ENCODE measurements around the gene KLHL29. TPM values are rescaled to one million over a fixed set of nuclear protein-coding genes. Genes with fewer than 3 reads are reported as not detected.

The KLHL29 gene
- total RNA-seq, 2 donors from 2014 or later, result 1.0 to 2.4 TPM

DNA sequence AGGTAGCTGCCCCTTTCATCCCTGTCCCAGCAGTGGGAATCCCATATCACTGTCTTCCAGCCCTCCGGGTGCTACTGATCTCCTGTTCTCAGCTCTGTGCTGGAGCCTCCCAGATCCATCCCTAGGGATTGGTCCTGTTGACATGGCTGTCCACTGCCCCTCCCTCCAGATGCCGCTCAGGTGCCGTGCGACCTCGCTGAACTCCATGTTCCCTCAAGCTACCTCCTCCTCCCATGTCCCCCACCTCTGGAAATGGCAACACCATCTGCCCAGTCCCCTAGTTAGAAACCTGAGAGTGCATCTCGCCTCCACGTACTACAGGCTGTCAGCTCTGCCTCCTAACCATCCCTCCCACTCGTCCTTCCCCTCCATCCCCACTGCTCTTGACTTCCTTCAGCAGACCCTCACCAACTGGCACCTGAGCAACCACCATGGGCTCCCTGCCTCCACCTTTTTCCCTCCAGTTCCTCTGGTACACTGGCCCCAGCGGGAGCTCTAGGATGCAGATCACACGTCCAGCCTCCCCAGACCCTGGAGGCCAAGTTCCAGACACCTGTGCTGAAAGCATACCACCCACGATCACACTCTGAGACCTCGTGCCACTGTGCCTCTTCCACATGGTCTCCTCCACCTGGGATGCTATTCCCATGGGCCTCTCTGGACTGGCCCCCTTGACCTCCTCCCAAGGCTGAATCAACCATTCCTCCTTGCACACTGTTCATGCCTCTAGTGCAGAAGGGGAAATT, 106.8 kb downstream of the KLHL29 start:
- Mint-ChIP-seq H3K36me3 (ENCODE audit: low read depth) (no peaks in the 10 kb centered on the region), H3K27ac (no peak overlapping the region), H3K4me1 (peaks cover 22% of the 10 kb centered on the region), H3K9me3 (no peaks in the 10 kb centered on the region), H3K27me3 (ENCODE audit: insufficient read depth) (no peaks in the 10 kb centered on the region), H3K4me3 (no peak overlapping the region)
- TF ChIP-seq CTCF (conservative IDR thresholded peaks at IDR 0.05), result no peak
- 91 to 94% methylated on average over 11 to 12 of the region's 12 CpGs for WGBS, 2 experiments (ENCODE audit: insufficient coverage in 1 of 2, insufficient read length in 1 of 2)
- DNase-seq, result no peak
- H3K4me1 ChIP-seq (ENCODE audit: control insufficient read depth, insufficient read depth, low read length), result no peaks in the 10 kb centered on the region
- no peaks in the 10 kb centered on the region for H3K27me3 ChIP-seq (ENCODE audit: control insufficient read depth, insufficient read depth, low read length, poor library complexity, severe bottlenecking)
- H3K27ac ChIP-seq (ENCODE audit: low read depth, low read length), result no peak overlapping the region
- no peaks in the 10 kb centered on the region for H3K9me3 ChIP-seq (ENCODE audit: control insufficient read depth, low read length)
- no peak overlapping the region for H3K9ac ChIP-seq (ENCODE audit: extremely low read depth, low read length, poor library complexity, severe bottlenecking)
- H3K4me3 ChIP-seq (ENCODE audit: low read length), result no peak overlapping the region
- H3K36me3 ChIP-seq (ENCODE audit: control insufficient read depth, insufficient read depth, low read length), result no peaks in the 10 kb centered on the region

DNA sequence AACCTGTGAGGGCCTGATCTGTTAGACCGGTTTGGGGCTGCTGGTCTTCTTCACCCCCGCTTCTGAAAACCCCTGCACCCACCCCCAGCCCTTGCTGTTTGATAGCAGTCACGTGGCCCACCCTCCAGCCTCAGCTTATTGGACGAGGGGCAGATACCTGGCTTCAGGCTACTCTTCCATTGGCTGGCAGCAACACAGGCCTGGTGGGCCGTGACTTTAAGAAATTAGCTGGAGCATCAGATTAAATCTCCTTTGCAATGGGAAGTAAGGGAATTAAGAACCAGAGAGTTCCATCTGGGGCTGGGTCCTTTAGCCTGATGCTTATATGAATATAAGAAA, 107.3 kb downstream of the KLHL29 start:
- H3K4me1 ChIP-seq (ENCODE audit: control insufficient read depth, insufficient read depth, low read length), result no peaks in the 10 kb centered on the region
- no peaks in the 10 kb centered on the region for H3K36me3 ChIP-seq (ENCODE audit: control insufficient read depth, insufficient read depth, low read length)
- H3K9ac ChIP-seq (ENCODE audit: extremely low read depth, low read length, poor library complexity, severe bottlenecking), result no peak overlapping the region
- Mint-ChIP-seq H3K9me3 (no peaks in the 10 kb centered on the region), H3K36me3 (ENCODE audit: low read depth) (no peaks in the 10 kb centered on the region), H3K4me1 (peaks cover 28% of the 10 kb centered on the region), H3K4me3 (no peak overlapping the region), H3K27me3 (ENCODE audit: insufficient read depth) (no peaks in the 10 kb centered on the region), H3K27ac (no peak overlapping the region)
- H3K4me3 ChIP-seq (ENCODE audit: low read length), result no peak overlapping the region
- no peaks in the 10 kb centered on the region for H3K9me3 ChIP-seq (ENCODE audit: control insufficient read depth, low read length)
- H3K27ac ChIP-seq (ENCODE audit: low read depth, low read length), result no peak overlapping the region
- DNase-seq, result no peak
- no peak for TF ChIP-seq CTCF (conservative IDR thresholded peaks at IDR 0.05)
- H3K27me3 ChIP-seq (ENCODE audit: control insufficient read depth, insufficient read depth, low read length, poor library complexity, severe bottlenecking), result no peaks in the 10 kb centered on the region
- WGBS, 2 experiments (ENCODE audit: insufficient coverage in 1 of 2, insufficient read length in 1 of 2), result 71 to 84% methylated on average over 3 to 5 of the region's 5 CpGs

- WGBS, 2 experiments (ENCODE audit: insufficient coverage in 1 of 2, insufficient read length in 1 of 2), result 89 to 90% methylated on average over 6 to 7 of the region's 7 CpGs
- no peak overlapping the region for H3K4me3 Mint-ChIP-seq
Observed at GRCh38 chr2:23492921-23493320, 107.9 kb downstream of the KLHL29 start.

More at GRCh38 chr2:23492921-23493320, 107.9 kb downstream of the KLHL29 start:
- Mint-ChIP-seq H3K27ac (no peak overlapping the region), H3K36me3 (ENCODE audit: low read depth) (no peaks in the 10 kb centered on the region), H3K4me1 (peaks cover 31% of the 10 kb centered on the region), H3K27me3 (ENCODE audit: insufficient read depth) (no peaks in the 10 kb centered on the region), H3K9me3 (no peaks in the 10 kb centered on the region)
- Histone ChIP-seq H3K27me3 (ENCODE audit: control insufficient read depth, insufficient read depth, low read length, poor library complexity, severe bottlenecking) (no peaks in the 10 kb centered on the region), H3K36me3 (ENCODE audit: control insufficient read depth, insufficient read depth, low read length) (no peaks in the 10 kb centered on the region), H3K4me1 (ENCODE audit: control insufficient read depth, insufficient read depth, low read length) (no peaks in the 10 kb centered on the region), H3K4me3 (ENCODE audit: low read length) (no peak overlapping the region), H3K9me3 (ENCODE audit: control insufficient read depth, low read length) (no peaks in the 10 kb centered on the region), H3K27ac (ENCODE audit: low read depth, low read length) (no peak overlapping the region), H3K9ac (ENCODE audit: extremely low read depth, low read length, poor library complexity, severe bottlenecking) (no peak overlapping the region)
- peak; percentile 69 for DNase-seq
- no peak for TF ChIP-seq CTCF (conservative IDR thresholded peaks at IDR 0.05)

All from endodermal cell (in vitro differentiated cells).